Testis (tissue), 2 donors: ENCODE data around the gene IRAG1.

Source experiments
- CTCF ChIP-seq, 3 experiments: fragments of 450-650 bp in 2 of 3; fragments of 200-600 bp in 1 of 3; sonication (generic) in 1 of 3; IDR thresholded peaks; one replicate each; pipeline ENCODE4 v1.5.1; 2016 to 2019; ENCODE audit warnings: antibody characterized with exemption in 3 of 3, mild to moderate bottlenecking in 2 of 3, moderate library complexity in 1 of 3
- POLR2A ChIP-seq: fragments of 450-650 bp; IDR thresholded peaks from one replicate; pipeline ENCODE4 v1.6.1; 2017; ENCODE audit warnings: antibody characterized with exemption, mild to moderate bottlenecking, moderate library complexity

- TF ChIP-seq CTCF (IDR thresholded peaks at IDR 0.05) (no peak), POLR2A (no peak)
Measured at GRCh38 chr11:10653261-10653660, 40.3 kb downstream of the IRAG1 start.
